GM18873 (cell line): ENCODE results near the gene MAPK7.

Experiments used
- ATAC-seq: cut with Tn5 transposase; IDR thresholded peaks from one replicate; pipeline ENCODE4 v1.9.1; 2021; ENCODE audit warnings: mild to moderate bottlenecking, moderate library complexity, moderate number of reproducible peaks; ENCODE audit not compliant: unreplicated experiment, low FRiP score

Gene MAPK7

GRCh38 chr17:19378416-19379360 is at the start of gene MAPK7:
TSS of gene MAPK7 (plus strand) at chr17:19378498. CDS start at chr17:19378901, 403 bp downstream.
- no peak for ATAC-seq

GRCh38 chr17:19329136-19329535 is 49.2 kb upstream of the MAPK7 start:
- ATAC-seq, result no peak

- ATAC-seq, result no peak
These were observed 48.5 kb upstream of the MAPK7 start for GRCh38 chr17:19329839-19330238.

- no peak for ATAC-seq
These were observed 48.0 kb upstream of the MAPK7 start for GRCh38 chr17:19330271-19330670.

- no peak for ATAC-seq
These were observed 47.2 kb upstream of the MAPK7 start for GRCh38 chr17:19331134-19331533.

- no peak for ATAC-seq
These were observed 46.6 kb upstream of the MAPK7 start for GRCh38 chr17:19331543-19332245.

GRCh38 chr17:19332371-19333131 is 45.7 kb upstream of the MAPK7 start:
- no peak for ATAC-seq

- no peak for ATAC-seq
These were observed 45.2 kb upstream of the MAPK7 start for GRCh38 chr17:19333132-19333440.

GRCh38 chr17:19333736-19334290 is 44.5 kb upstream of the MAPK7 start:
- ATAC-seq, result no peak

GRCh38 chr17:19334331-19334730 is 44.0 kb upstream of the MAPK7 start:
- no peak for ATAC-seq

GRCh38 chr17:19335951-19336631 is 42.2 kb upstream of the MAPK7 start:
- no peak for ATAC-seq

GRCh38 chr17:19336938-19337711 is 41.2 kb upstream of the MAPK7 start:
- ATAC-seq, result no peak

GRCh38 chr17:19337712-19338023 is 40.6 kb upstream of the MAPK7 start:
- no peak for ATAC-seq

GRCh38 chr17:19338031-19338990 is 40.0 kb upstream of the MAPK7 start:
- ATAC-seq, result no peak

GRCh38 chr17:19339341-19339815 is 38.9 kb upstream of the MAPK7 start:
- no peak for ATAC-seq

- no peak for ATAC-seq
These were observed 37.1 kb upstream of the MAPK7 start for GRCh38 chr17:19341211-19341631.

GRCh38 chr17:19341641-19342610 is 36.4 kb upstream of the MAPK7 start:
- no peak for ATAC-seq
